OCI-LY3 (cell line): ENCODE measurements around the gene HS3ST6.
"Not testable (repeated sequence)": the region's sequence is repeated elsewhere in the genome, so short reads cannot be mapped to it uniquely, and the experiment has no call there.

Experiments
- H2AFZ ChIP-seq: fragments of 200-600, 300-600 bp; shearing (Covaris generic); 2 replicates; pipeline ENCODE4 v1.6.0; 2014; ENCODE audit warnings: antibody characterized with exemption, low read depth, low read length
- H3K27ac ChIP-seq: fragments of 200-600, 300-600 bp; sonication (generic); 2 replicates; pipeline ENCODE4 v1.5.1; 2014; ENCODE audit warnings: mild to moderate bottlenecking, low read length, moderate library complexity, mixed read lengths
- H3K27me3 ChIP-seq: fragments of 200-600, 300-600 bp; sonication (generic); 2 replicates; pipeline ENCODE4 v1.6.1; 2014; ENCODE audit warnings: low read depth, low read length, mixed read lengths
- H3K36me3 ChIP-seq: fragments of 200-600, 300-600 bp; sonication (generic); replicated peaks from 2 replicates; pipeline ENCODE3; 2014; ENCODE audit warnings: low read depth, low read length, mixed read lengths
- H3K4me1 ChIP-seq: fragments of 300-600, 200-600 bp; sonication (generic); 2 replicates; pipeline ENCODE4 v1.6.1; 2014; ENCODE audit warnings: low read length, mixed read lengths
- H3K4me2 ChIP-seq: fragments of 200-600, 300-600 bp; sonication (generic); 2 replicates; pipeline ENCODE4 v1.6.1; 2014; ENCODE audit warnings: low read length, mixed read lengths
- H3K4me3 ChIP-seq: fragments of 300-600, 200-600 bp; sonication (generic); 2 replicates; pipeline ENCODE4 v1.5.1; 2014; ENCODE audit warnings: antibody characterized with exemption, mild to moderate bottlenecking, low read length, moderate library complexity
- H3K79me2 ChIP-seq: fragments of 300-600, 200-600 bp; shearing (Covaris generic); 2 replicates; pipeline ENCODE4 v1.6.1; 2014; ENCODE audit warnings: mild to moderate bottlenecking, low read length, mixed read lengths
- H3K9ac ChIP-seq: fragments of 300-600, 200-600 bp; shearing (Covaris generic); 2 replicates; pipeline ENCODE4 v1.6.0; 2014; ENCODE audit warnings: mild to moderate bottlenecking, low read length, moderate library complexity
- H3K9me3 ChIP-seq: fragments of 200-600, 300-600 bp; shearing (Covaris generic); 2 replicates; pipeline ENCODE4 v1.6.1; 2014; ENCODE audit warnings: low read length, mixed read lengths; ENCODE audit not compliant: insufficient read depth
- H4K20me1 ChIP-seq: fragments of 200-600, 300-600 bp; sonication (generic); 2 replicates; pipeline ENCODE4 v1.6.1; 2016; ENCODE audit warnings: low read length, mixed read lengths; ENCODE audit not compliant: insufficient read depth
- CTCF ChIP-seq: fragments of 200-600, 300-600 bp; sonication (generic); IDR thresholded peaks from 2 replicates; pipeline ENCODE4 v1.5.1; 2014; ENCODE audit warnings: antibody characterized with exemption, low read length, low read depth
- EZH2phosphoT487 ChIP-seq: fragments of 200-600 bp; shearing (Covaris generic); IDR thresholded peaks from 2 replicates; pipeline ENCODE4 v1.6.1; 2018; ENCODE audit warnings: antibody characterized with exemption, mixed run types, low read depth

Gene HS3ST6

DNA sequence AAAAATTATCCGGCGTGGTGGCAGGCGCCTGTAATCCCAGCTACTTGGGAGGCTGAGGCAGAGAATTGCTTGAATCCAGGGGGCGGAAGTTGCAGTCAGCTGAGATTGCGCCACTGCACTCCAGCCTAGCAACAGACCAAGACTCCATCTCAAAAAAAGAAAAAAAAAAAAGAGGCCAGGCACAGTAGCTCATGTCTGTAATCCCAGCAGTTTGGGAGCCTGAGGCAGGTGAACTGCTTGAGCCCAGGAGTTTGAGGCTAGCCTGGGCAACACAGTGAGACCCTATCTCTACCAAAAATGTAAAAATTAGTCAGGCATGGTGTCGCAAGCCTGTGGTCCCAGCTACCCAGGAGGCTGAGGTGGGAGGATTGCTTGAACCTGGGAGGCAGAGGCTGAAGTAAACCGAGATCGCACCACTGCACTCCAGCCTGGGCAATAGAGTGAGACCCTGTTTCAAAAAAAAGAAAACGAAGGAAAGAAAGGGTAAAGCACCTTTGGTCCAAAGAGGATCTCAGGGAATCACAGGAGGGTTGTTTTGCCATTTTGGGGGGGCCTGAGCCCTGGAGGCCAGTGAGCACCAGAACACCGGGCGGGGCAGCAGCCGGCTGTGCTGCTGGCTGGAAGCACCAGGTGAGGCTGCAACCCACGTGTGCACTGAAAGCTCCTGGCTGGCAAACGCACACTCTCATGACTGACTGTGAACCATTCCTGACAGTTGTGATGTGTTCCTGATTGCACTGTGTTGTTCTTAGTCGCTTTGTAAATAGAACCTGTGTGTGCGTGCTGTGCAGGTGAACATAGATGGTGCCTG lies 18.4 kb downstream of the HS3ST6 start:
- no peak for TF ChIP-seq EZH2phosphoT487
- TF ChIP-seq CTCF, result no peak
- no peak overlapping the region for H3K4me3 ChIP-seq
- no peak overlapping the region for H3K9ac ChIP-seq
- no peaks in the 10 kb centered on the region for H3K27me3 ChIP-seq
- no peaks in the 10 kb centered on the region for H3K36me3 ChIP-seq
- no peak overlapping the region for H3K4me2 ChIP-seq
- H3K79me2 ChIP-seq, result no peaks in the 10 kb centered on the region
- H2AFZ ChIP-seq, result no peak overlapping the region
- no peaks in the 10 kb centered on the region for H3K9me3 ChIP-seq
- H3K27ac ChIP-seq, result no peak overlapping the region
- H4K20me1 ChIP-seq, result no peaks in the 10 kb centered on the region
- H3K4me1 ChIP-seq, result no peaks in the 10 kb centered on the region

DNA sequence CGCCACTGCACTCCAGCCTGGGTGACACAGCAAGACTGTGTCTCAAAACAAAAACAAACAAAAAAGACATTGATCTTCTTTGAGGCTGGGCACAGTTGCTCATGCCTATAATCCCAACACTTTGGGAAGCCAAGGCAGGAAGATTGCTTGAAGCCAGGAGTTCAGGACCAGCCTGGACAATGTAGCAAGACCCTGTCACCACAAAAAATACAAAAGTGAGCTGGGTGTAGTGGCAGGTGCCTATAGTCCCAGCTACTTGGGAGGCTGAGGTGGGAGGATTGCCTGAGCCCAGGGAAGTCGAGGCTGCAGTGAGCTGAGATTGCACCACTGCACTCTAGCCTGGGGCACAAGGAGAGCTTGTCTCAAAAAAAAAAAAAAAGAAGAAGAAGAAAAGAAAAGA lies 20.5 kb downstream of the HS3ST6 start:
- H2AFZ ChIP-seq, H3K4me3 ChIP-seq, H3K9ac ChIP-seq, H3K36me3 ChIP-seq, H3K9me3 ChIP-seq, H3K27me3 ChIP-seq, H3K4me1 ChIP-seq, H3K79me2 ChIP-seq, H3K4me2 ChIP-seq, H4K20me1 ChIP-seq, H3K27ac ChIP-seq: not testable (repeated sequence)

- Histone ChIP-seq H2AFZ (no peak overlapping the region), H3K9me3 (no peaks in the 10 kb centered on the region), H3K4me2 (no peak overlapping the region), H3K9ac (no peak overlapping the region), H3K79me2 (no peaks in the 10 kb centered on the region), H3K4me3 (no peak overlapping the region), H3K36me3 (no peaks in the 10 kb centered on the region), H3K4me1 (no peaks in the 10 kb centered on the region), H3K27me3 (no peaks in the 10 kb centered on the region), H3K27ac (no peak overlapping the region), H4K20me1 (no peaks in the 10 kb centered on the region)
- TF ChIP-seq CTCF (no peak), EZH2phosphoT487 (no peak)
Measured at GRCh38 chr16:1895949-1896675, 22.1 kb downstream of the HS3ST6 start.

DNA sequence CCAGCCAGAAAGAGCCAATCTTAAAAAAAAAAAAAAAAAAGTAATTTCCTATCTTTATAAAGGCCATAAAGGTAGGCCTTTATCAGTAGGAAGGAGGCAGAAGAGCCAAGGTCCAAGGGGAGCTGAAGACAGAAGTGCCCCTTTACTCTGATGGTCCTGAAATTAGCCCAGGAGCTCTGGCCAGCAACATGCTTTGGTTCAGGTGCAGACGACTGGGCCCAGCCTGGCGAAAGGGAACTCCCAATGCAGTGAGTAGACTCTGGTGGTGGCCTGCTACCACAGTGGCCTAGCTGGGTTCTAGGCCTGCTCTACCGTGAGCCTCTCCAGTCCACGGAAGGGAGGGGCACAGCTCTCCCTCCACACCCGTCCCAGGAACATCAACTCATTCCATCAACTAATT lies 23.1 kb downstream of the HS3ST6 start:
- no peaks in the 10 kb centered on the region for H3K9me3 ChIP-seq
- H4K20me1 ChIP-seq, result no peaks in the 10 kb centered on the region
- 0 out of 2 replicates have a peak, but pooled peaks cover 3% of the 10 kb centered on the region for H3K27me3 ChIP-seq
- no peak overlapping the region for H3K9ac ChIP-seq
- H3K27ac ChIP-seq, result no peak overlapping the region
- no peak overlapping the region for H2AFZ ChIP-seq
- H3K4me2 ChIP-seq, result no peak overlapping the region
- H3K4me1 ChIP-seq, result no peaks in the 10 kb centered on the region
- H3K79me2 ChIP-seq, result no peaks in the 10 kb centered on the region
- no peaks in the 10 kb centered on the region for H3K36me3 ChIP-seq
- no peak for TF ChIP-seq EZH2phosphoT487
- no peak for TF ChIP-seq CTCF
- H3K4me3 ChIP-seq, result no peak overlapping the region
